Measurements from ENCODE around the gene ANKS6. TPM values are rescaled to one million over a fixed set of nuclear protein-coding genes. Genes with fewer than 3 reads are reported as not detected.

ANKS6 gene
- total RNA-seq, 4 donors from 2014 or later = 10.3 to 23.0 (median 12.2) TPM

GRCh38 chr9:98815391-98815951 is 19.1 kb upstream of the ANKS6 start:
- TF ChIP-seq CTCF (IDR thresholded peaks at IDR 0.05; ENCODE audit: low read depth) = no peak

GRCh38 chr9:98811051-98811650 is 14.8 kb upstream of the ANKS6 start:
- no peak for TF ChIP-seq CTCF (IDR thresholded peaks at IDR 0.05; ENCODE audit: low read depth)

- no peak for TF ChIP-seq CTCF (IDR thresholded peaks at IDR 0.05; ENCODE audit: low read depth)
Measured at GRCh38 chr9:98810102-98810842, 13.9 kb upstream of the ANKS6 start.

- no peak for TF ChIP-seq CTCF (IDR thresholded peaks at IDR 0.05; ENCODE audit: low read depth)
Measured at GRCh38 chr9:98809311-98810101, 13.2 kb upstream of the ANKS6 start.

GRCh38 chr9:98808875-98809274 is 12.5 kb upstream of the ANKS6 start:
- TF ChIP-seq CTCF (IDR thresholded peaks at IDR 0.05; ENCODE audit: low read depth) = no peak

GRCh38 chr9:98808411-98808815 is 12.1 kb upstream of the ANKS6 start:
- no peak for TF ChIP-seq CTCF (IDR thresholded peaks at IDR 0.05; ENCODE audit: low read depth)

GRCh38 chr9:98807814-98808195 is 11.4 kb upstream of the ANKS6 start:
- no peak for TF ChIP-seq CTCF (IDR thresholded peaks at IDR 0.05; ENCODE audit: low read depth)
